ENCODE data around the gene CSTA.

Gene CSTA

DNA sequence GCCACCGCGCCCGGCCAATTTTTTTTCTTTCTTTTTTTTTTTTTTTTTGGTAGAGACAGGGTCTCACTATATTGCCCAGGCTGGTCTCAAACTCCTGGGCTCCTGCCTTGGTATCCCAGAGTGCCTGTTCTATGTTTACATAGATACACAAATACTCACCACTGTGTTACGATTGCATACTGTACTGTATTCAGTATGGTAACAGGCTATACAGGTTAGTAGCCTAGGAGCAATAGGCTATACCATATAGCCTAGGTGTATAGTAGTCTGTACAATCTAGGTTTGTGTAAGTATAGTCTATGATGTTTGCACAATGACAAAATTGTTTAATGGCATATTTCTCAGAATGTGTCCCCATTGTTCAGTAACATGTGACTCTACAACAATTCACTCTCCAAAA lies 26.6 kb downstream of the CSTA start:
- TF ChIP-seq TAF1 (IDR thresholded peaks at IDR 0.05; ENCODE audit: low read depth) (no peak), TEAD4 (IDR thresholded peaks at IDR 0.05) (no peak), CEBPB (IDR thresholded peaks at IDR 0.05) (no peak), TCF12 (IDR thresholded peaks at IDR 0.05; ENCODE audit: low read depth) (no peak), YY1 (IDR thresholded peaks at IDR 0.05; ENCODE audit: low read depth) (no peak), NFIC (IDR thresholded peaks at IDR 0.05) (no peak), RAD21 (IDR thresholded peaks at IDR 0.05; ENCODE audit: low read depth) (no peak), EGR1 (IDR thresholded peaks at IDR 0.05) (no peak), EP300 (IDR thresholded peaks at IDR 0.05; ENCODE audit: borderline replicate concordance) (no peak), CREB1 (IDR thresholded peaks at IDR 0.05; ENCODE audit: low read depth) (no peak), FOXM1 (IDR thresholded peaks at IDR 0.05; ENCODE audit: borderline replicate concordance, low read depth) (no peak), ZBTB7A (IDR thresholded peaks at IDR 0.05; ENCODE audit: low read depth) (no peak)
- TF ChIP-seq, protein P1, sequence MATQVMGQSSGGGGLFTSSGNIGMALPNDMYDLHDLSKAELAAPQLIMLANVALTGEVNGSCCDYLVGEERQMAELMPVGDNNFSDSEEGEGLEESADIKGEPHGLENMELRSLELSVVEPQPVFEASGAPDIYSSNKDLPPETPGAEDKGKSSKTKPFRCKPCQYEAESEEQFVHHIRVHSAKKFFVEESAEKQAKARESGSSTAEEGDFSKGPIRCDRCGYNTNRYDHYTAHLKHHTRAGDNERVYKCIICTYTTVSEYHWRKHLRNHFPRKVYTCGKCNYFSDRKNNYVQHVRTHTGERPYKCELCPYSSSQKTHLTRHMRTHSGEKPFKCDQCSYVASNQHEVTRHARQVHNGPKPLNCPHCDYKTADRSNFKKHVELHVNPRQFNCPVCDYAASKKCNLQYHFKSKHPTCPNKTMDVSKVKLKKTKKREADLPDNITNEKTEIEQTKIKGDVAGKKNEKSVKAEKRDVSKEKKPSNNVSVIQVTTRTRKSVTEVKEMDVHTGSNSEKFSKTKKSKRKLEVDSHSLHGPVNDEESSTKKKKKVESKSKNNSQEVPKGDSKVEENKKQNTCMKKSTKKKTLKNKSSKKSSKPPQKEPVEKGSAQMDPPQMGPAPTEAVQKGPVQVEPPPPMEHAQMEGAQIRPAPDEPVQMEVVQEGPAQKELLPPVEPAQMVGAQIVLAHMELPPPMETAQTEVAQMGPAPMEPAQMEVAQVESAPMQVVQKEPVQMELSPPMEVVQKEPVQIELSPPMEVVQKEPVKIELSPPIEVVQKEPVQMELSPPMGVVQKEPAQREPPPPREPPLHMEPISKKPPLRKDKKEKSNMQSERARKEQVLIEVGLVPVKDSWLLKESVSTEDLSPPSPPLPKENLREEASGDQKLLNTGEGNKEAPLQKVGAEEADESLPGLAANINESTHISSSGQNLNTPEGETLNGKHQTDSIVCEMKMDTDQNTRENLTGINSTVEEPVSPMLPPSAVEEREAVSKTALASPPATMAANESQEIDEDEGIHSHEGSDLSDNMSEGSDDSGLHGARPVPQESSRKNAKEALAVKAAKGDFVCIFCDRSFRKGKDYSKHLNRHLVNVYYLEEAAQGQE (IDR thresholded peaks at IDR 0.05; ENCODE audit: low read depth), result no peak
- TF ChIP-seq, protein P2, sequence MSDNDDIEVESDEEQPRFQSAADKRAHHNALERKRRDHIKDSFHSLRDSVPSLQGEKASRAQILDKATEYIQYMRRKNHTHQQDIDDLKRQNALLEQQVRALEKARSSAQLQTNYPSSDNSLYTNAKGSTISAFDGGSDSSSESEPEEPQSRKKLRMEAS (IDR thresholded peaks at IDR 0.05), result no peak
- TF ChIP-seq, protein P3, sequence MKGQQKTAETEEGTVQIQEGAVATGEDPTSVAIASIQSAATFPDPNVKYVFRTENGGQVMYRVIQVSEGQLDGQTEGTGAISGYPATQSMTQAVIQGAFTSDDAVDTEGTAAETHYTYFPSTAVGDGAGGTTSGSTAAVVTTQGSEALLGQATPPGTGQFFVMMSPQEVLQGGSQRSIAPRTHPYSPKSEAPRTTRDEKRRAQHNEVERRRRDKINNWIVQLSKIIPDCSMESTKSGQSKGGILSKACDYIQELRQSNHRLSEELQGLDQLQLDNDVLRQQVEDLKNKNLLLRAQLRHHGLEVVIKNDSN (IDR thresholded peaks at IDR 0.05), result no peak

DNA sequence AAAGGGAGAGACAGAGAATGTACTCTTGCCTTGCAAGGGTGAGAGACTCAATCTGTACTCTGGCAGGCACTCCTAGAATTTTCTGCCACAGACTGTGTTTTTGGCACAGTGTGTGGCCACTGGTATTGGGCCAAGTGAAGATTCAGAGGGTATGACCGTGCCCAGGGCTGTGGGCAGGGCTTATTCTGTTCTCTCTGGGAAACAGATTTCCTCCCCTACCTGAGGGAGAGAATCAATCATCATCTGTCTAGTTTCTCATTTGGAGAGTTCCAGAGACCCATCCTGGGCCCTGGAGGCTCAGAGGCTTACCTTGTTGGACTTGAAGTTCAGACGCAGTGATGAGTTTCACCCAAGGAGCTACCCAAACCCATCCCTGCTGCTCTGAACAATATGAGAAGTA lies 28.2 kb downstream of the CSTA start:
- no peak for TF ChIP-seq CREB1 (IDR thresholded peaks at IDR 0.05; ENCODE audit: low read depth)
- TF ChIP-seq, protein P2 (IDR thresholded peaks at IDR 0.05), result no peak
- TF ChIP-seq CEBPB (IDR thresholded peaks at IDR 0.05), result no peak
- TF ChIP-seq, protein P1 (IDR thresholded peaks at IDR 0.05; ENCODE audit: low read depth), result no peak
- no peak for TF ChIP-seq FOXM1 (IDR thresholded peaks at IDR 0.05; ENCODE audit: borderline replicate concordance, low read depth)
- TF ChIP-seq YY1 (IDR thresholded peaks at IDR 0.05; ENCODE audit: low read depth), result no peak

DNA sequence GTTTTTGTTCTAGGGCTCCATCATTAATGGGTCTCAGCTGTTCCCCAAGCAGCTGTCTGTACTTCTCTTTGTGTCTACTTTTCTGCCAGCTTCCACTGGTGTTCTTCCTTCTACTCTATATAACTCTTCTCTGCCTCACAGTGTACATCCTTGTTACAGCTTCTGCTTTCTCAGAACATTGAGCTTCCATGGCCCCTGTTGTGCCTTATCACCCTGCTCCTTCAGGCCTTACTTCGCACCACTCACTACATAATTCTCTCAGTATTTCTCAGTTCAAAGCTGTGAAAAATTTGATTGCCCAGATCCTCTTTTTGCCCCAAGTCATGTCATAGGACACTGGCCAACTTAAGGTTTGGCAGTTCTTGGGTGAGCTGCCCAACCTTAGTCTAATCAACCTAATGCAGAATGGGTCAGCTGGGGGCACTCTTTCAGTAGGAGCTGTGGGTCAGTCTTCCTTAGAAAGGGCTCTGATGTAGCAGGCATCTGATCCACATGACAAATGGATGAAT lies 28.9 kb downstream of the CSTA start:
- TF ChIP-seq CREB1 (IDR thresholded peaks at IDR 0.05; ENCODE audit: low read depth), result no peak
- TF ChIP-seq CEBPB (IDR thresholded peaks at IDR 0.05), result no peak
- TF ChIP-seq ZBTB7A (IDR thresholded peaks at IDR 0.05; ENCODE audit: low read depth), result no peak
- TF ChIP-seq, protein P3 (IDR thresholded peaks at IDR 0.05), result no peak
- TF ChIP-seq, protein P2 (IDR thresholded peaks at IDR 0.05), result no peak

DNA sequence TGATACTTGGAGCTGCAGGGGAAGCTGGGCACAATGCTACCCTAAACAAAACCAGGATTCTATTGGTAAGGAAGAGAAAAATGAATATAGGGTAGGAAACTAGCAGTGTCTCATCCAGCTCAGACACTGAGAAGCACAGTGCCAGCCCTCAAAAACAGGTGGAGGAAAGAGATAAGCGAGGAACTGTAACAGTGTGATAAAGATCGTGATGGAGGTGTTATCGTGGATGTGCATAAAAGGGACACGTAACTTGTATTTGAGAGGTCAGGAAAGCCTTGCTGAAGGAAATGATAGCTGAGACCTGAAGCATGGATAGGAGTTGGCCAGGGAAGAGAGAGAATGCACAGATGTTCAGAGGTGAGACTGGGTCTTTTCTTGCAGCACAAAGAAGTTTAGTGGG lies 30.6 kb downstream of the CSTA start:
- TF ChIP-seq NFIC (IDR thresholded peaks at IDR 0.05) (no peak), ZBTB7A (IDR thresholded peaks at IDR 0.05; ENCODE audit: low read depth) (no peak), EP300 (IDR thresholded peaks at IDR 0.05; ENCODE audit: borderline replicate concordance) (no peak), TEAD4 (IDR thresholded peaks at IDR 0.05) (no peak), YY1 (IDR thresholded peaks at IDR 0.05; ENCODE audit: low read depth) (no peak), RAD21 (IDR thresholded peaks at IDR 0.05; ENCODE audit: low read depth) (no peak), CEBPB (IDR thresholded peaks at IDR 0.05) (no peak), CREB1 (IDR thresholded peaks at IDR 0.05; ENCODE audit: low read depth) (no peak)
- TF ChIP-seq, protein P1 (IDR thresholded peaks at IDR 0.05; ENCODE audit: low read depth), result no peak
- TF ChIP-seq, protein P2 (IDR thresholded peaks at IDR 0.05), result no peak
- TF ChIP-seq, protein P3 (IDR thresholded peaks at IDR 0.05), result no peak

Data from Ishikawa (cell line).